ENCODE results near the gene HECW1.

The HECW1 gene

DNA sequence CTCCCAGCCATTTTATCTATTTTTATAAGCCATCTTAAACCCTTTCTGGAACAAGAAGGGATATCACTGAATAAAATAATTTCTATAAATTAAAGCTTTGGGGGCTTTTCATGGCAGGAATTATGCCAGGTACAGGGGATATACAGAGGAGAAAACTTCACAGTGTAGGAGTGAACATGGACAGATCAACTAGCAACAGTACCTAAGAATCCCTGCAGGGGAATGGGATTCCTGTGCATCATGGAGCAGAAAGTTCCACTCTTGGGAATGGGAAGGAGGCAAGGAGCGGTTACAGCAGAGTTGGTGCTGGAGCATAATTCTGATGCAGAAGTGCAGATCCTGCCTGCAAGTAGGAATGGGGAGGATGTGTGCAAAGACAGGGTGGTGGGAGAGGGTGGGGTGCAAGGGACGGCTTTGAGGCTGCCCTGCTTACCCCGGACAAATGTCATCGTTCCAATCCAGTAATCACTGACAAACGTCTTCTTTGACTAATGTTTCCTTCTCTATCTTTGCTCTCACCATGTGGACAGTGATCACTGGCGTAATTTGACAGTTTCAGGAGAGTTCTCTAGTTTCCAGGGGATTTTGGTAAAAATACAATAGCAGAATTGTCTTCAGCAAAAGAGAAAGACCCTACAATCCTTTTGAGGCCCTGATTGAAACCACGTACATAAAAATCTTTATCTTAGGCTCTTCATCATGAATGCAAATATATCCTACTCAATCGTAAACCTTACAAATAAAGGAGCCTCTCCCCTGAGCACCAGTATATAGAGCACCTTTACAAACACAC lies 196.7 kb downstream of the HECW1 start:
- DNase-seq (ENCODE audit: low read depth, low spot score): no peak
- POLR2A ChIA-PET: no interaction called here
- CTCF ChIA-PET: no interaction called here

GRCh38 chr7:43309706-43310022 lies 197.2 kb downstream of the HECW1 start:
- ChIA-PET POLR2A (no interaction called here), CTCF (no interaction called here)
- no peak for DNase-seq (ENCODE audit: low read depth, low spot score)
- no peak overlapping the region for H3K4me3 ChIP-seq (ENCODE audit: low read depth, low read length)
- TF ChIP-seq, protein P1, sequence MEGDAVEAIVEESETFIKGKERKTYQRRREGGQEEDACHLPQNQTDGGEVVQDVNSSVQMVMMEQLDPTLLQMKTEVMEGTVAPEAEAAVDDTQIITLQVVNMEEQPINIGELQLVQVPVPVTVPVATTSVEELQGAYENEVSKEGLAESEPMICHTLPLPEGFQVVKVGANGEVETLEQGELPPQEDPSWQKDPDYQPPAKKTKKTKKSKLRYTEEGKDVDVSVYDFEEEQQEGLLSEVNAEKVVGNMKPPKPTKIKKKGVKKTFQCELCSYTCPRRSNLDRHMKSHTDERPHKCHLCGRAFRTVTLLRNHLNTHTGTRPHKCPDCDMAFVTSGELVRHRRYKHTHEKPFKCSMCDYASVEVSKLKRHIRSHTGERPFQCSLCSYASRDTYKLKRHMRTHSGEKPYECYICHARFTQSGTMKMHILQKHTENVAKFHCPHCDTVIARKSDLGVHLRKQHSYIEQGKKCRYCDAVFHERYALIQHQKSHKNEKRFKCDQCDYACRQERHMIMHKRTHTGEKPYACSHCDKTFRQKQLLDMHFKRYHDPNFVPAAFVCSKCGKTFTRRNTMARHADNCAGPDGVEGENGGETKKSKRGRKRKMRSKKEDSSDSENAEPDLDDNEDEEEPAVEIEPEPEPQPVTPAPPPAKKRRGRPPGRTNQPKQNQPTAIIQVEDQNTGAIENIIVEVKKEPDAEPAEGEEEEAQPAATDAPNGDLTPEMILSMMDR (IDR thresholded peaks at IDR 0.05; ENCODE audit: insufficient read depth, low read length, missing control alignments): no peak

More for the DNA sequence above, 196.7 kb downstream of the HECW1 start:
- TF ChIP-seq, protein P1 (IDR thresholded peaks at IDR 0.05; ENCODE audit: insufficient read depth, low read length, missing control alignments): no peak
- H3K4me3 ChIP-seq (ENCODE audit: low read depth, low read length): no peak overlapping the region

- CTCF ChIA-PET: no interaction called here
- POLR2A ChIA-PET: no interaction called here
- TF ChIP-seq, protein P1 (IDR thresholded peaks at IDR 0.05; ENCODE audit: insufficient read depth, low read length, missing control alignments): no peak
- H3K4me3 ChIP-seq (ENCODE audit: low read depth, low read length): no peak overlapping the region
- no peak for DNase-seq (ENCODE audit: low read depth, low spot score)
Observed at GRCh38 chr7:43311052-43311451, 198.6 kb downstream of the HECW1 start.

GRCh38 chr7:43311694-43312093 lies 199.2 kb downstream of the HECW1 start:
- no peak for DNase-seq (ENCODE audit: low read depth, low spot score)
- CTCF ChIA-PET: no interaction called here
- TF ChIP-seq, protein P1 (IDR thresholded peaks at IDR 0.05; ENCODE audit: insufficient read depth, low read length, missing control alignments): no peak
- no peak overlapping the region for H3K4me3 ChIP-seq (ENCODE audit: low read depth, low read length)
- POLR2A ChIA-PET: no interaction called here

DNA sequence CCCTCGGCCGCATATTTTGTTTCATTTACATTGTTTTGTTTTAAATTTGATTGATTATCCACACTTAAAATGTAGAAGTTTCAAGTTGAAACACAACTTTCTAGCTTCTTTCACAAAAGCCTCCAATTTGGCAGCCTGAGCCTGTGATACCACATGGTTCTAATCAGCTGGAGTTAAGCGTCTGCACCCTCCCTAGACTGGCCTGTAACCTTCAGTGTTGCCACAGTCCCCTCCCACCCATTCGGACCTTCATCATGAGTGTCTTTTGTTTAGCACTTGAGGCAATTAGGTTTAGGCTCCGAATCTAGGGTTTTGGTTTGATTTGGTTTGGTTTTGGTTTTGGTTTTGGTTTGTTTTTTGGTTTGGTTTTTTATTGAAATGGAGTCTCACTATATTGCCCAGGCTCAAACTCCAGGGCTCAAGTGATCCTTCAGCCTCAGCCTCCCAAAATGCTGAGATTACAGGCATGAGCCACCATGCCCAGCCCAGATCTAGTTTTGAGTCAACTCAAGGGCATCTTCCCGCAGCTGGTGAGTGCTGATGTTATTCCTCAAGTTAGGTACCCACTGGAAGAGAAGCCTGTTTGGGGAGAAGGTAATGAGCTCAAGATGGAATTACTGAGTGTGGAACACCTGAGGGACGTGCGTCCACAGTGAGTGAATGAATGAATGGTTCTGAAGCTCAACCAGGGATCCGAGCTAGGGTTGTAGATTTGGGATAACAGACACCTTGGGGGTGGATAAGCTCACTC lies 201.4 kb downstream of the HECW1 start:
- TF ChIP-seq, protein P1 (IDR thresholded peaks at IDR 0.05; ENCODE audit: insufficient read depth, low read length, missing control alignments): no peak
- ChIA-PET POLR2A (no interaction called here), CTCF (interaction anchor here (1.3 kb wide), 1 partner anchor 10 kb away, joined by 4 read pairs; no protein-coding TSS in a partner anchor)
- no peak overlapping the region for H3K4me3 ChIP-seq (ENCODE audit: low read depth, low read length)
- no peak for DNase-seq (ENCODE audit: low read depth, low spot score)

- DNase-seq (ENCODE audit: low read depth, low spot score): no peak
- POLR2A ChIA-PET: no interaction called here
- TF ChIP-seq, protein P1 (IDR thresholded peaks at IDR 0.05; ENCODE audit: insufficient read depth, low read length, missing control alignments): no peak
- CTCF ChIA-PET: interaction anchor here (1.3 kb wide), 1 partner anchor 11 kb away, joined by 4 read pairs; no protein-coding TSS in a partner anchor
- H3K4me3 ChIP-seq (ENCODE audit: low read depth, low read length): no peak overlapping the region
Observed at GRCh38 chr7:43314379-43315158, 202.1 kb downstream of the HECW1 start.
